Putamen (tissue), 1 donor: ENCODE measurements around the gene EDIL3.
"Not testable (repeated sequence)": the region's sequence is repeated elsewhere in the genome, so short reads cannot be mapped to it uniquely, and the experiment has no call there.

Experiments used
- DNase-seq: peaks from one replicate; pipeline ENCODE4 v3.0.0-alpha.2; 2016; ENCODE audit warnings: low spot score

Gene EDIL3

DNA sequence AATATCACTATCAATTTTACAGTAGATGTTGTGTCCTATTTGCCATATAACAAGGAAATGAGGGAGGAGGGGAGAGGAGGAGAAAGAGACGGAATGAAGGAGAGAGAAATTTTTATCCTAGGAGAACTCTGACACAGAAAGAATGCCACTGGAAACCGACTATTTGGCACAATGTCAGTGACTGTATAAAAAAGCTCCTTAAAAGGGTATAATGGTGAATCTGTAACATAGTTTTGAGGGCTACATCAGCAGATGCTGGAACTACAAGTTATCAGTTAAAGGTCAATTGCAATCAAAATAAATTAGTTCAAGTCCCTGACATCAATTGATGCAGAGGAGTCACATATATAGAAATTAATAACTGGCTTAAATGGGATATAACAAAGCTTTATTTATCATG is 5.7 kb downstream of the EDIL3 start:
- no peak for DNase-seq

- DNase-seq = no peak
Measured at GRCh38 chr5:84378420-84378819, 6.3 kb downstream of the EDIL3 start.

DNA sequence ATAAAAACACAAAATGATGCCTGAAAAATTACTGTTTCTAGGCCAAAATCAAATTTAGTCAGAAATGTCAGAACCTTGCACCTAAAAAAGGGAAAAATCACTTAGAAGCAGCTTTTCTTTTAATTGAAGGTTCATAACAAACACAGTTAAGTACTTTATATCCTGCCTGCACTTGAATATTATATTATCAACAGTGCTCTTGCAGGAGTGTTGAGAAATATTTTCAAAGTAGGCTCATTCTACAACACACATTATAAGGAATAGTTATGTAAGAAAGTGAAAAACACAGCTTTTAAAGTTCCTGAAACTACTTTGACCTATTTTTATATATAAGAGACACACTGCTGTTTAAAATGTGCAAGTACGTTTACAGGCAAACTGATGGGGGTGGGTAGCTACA is 8.3 kb downstream of the EDIL3 start:
- no peak for DNase-seq

- DNase-seq = no peak
Measured at GRCh38 chr5:84374568-84374967, 10.1 kb downstream of the EDIL3 start.

DNA sequence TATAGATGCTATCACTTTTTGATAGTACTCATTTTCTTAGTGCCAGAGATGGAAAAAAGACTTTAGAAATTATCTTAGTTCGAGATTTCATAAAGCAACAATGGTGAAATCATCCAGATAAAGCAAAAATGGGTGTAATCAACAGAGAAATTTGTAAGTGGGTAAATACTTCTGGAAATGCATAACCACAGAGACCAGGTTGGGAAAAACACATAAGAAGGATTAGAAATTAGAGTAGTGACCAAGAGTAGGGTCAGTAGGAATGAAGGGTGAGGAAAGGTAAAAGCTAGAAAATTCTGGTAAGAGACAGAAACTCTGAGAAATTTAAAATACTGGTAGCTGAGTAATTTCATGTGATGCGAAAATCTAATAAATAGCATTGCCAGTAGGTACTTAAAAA is 11.2 kb downstream of the EDIL3 start:
- no peak for DNase-seq

GRCh38 chr5:84372066-84372695 is 12.5 kb downstream of the EDIL3 start:
- no peak for DNase-seq

GRCh38 chr5:84370176-84370575 is 14.5 kb downstream of the EDIL3 start:
- DNase-seq = no peak

GRCh38 chr5:84364043-84364442 is 20.6 kb downstream of the EDIL3 start:
- no peak for DNase-seq

GRCh38 chr5:84362061-84362720 is 22.5 kb downstream of the EDIL3 start:
- DNase-seq = no peak

DNA sequence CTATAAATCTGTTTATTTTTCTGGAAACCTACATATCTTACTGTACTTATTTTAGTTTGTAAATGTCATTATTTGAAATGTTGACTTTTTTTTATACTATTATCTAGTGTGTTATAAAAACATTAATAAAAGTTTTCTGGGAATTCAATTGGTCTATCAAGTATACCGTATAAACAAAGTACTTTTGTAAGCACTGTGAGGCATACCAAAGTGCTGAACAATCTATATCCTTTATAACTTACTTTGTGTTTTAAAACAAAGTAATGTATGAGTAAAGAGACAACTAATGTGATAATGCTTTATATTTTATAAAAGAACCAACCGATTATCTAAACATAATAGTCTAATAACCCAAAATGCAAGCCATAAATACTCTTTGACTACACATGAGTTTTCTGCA is 23.1 kb downstream of the EDIL3 start:
- DNase-seq = no peak

DNA sequence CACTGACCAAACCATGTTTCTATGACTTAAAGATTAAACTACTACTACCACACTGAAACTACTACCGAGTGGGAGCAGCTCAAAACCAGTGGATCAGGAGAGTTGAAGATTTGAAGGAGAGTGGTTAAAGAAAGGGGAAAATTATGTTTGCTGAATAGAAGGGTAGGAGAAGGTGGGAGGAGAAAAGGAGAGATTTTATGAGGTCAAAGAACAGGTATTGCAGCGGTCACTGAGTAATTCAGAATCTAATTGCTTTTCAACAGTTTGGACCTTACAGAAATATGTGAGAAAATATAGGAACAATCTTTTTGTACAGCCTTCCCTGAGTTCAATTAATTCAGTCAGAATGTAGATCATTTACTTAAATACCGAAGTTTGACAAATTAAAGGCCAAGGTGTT is 24.6 kb downstream of the EDIL3 start:
- no peak for DNase-seq

GRCh38 chr5:84354101-84354500 is 30.6 kb downstream of the EDIL3 start:
- DNase-seq = no peak

GRCh38 chr5:84344788-84345187 is 39.9 kb downstream of the EDIL3 start:
- no peak for DNase-seq

DNA sequence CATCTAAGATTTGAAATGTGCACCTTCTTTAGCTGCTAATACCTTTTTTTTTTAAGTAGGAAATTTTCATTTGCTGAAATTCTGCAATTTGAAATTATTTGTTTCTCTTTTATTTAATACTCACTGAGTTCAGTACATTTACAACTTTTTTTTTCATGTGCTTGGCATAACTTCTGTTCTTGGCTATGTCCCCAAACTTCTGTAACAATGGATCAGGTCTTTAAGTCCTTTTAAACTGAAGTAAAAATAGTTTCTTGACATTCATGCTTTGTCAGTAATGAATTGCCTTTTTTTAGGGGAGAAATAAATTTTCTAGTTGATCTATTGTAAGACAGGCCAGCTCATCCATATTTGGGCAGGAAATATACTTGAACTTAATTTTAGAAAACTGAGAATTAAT is 41.5 kb downstream of the EDIL3 start:
- DNase-seq = no peak

DNA sequence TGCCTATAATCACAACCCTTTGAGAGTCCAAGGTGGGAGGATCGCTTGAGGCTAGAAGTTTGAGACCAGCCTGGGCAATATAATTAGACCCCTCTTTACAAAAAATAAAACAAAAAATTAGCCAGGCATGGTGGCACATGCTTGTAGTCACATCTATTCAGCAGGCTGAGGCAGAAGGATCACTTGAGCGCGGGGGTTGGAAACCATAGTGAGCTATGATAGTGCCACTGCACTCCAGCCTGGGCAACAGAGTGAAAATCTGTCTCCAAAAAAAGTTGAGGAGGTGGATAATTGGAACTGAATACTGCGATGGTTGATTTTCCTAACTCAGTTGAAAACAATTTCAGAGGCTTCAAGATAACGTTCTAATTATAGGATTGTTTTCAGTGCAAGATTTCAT is 52.6 kb downstream of the EDIL3 start:
- peak; percentile 7 for DNase-seq

GRCh38 chr5:84327591-84327990 is 57.1 kb downstream of the EDIL3 start:
- no peak for DNase-seq

- no peak for DNase-seq
Measured at GRCh38 chr5:84322646-84323045, 62.0 kb downstream of the EDIL3 start.

DNA sequence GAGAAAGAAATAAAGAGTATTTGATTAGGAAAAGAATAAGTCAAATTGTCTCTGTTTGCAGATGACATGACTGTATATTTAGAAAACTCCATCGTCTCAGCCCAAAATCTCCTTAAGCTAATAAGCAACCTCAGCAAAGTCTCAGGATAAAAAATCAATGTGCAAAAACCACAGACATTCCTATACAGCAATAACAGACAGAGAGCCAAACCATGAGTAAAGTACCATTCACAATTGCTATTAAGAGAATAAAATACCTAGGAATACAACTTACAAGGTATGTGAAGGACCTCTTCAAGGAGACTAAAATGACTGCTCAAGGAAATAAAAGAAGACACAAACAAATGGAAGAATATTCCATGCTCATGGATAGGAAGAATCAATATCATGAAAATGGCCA is 66.9 kb downstream of the EDIL3 start:
- not testable (repeated sequence) for DNase-seq

DNA sequence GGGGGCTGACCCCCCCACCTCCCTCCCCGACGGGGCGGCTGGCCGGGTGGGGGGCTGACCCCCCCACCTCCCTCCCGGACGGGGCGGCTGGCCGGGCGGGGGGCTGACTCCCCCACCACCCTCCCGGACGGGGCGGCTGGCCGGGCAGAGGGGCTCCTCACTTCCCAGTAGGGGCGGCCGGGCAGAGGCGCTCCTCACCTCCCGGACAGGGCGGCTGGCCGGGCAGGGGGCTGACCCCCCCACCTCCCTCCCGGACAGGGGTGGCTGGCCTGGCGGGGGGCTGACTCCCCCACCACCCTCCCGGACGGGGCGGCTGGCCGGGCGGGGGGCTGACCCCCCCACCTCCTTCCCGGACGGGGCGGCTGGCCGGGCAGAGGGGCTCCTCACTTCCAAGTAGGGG is 72.4 kb downstream of the EDIL3 start:
- not testable (repeated sequence) for DNase-seq

- DNase-seq = not testable (repeated sequence)
Measured at GRCh38 chr5:84309850-84310249, 74.8 kb downstream of the EDIL3 start.

DNA sequence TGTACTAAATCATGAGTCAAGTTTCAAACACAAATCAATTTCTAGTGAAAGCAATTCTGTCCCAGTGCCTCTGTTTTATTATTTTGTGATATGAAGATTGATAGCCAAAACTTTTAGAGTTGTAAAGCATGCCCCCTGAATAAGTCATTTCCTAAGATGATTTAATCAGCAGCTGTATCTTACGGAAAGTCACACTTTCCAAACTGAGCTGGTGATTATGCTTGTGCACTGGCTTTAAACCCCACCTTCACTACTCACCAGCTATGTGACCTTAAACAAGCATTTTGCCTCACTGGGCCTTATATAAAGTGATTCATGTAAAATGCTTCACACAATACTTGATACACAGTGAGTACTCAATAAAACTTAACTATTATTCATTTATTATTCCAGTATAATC is 78.1 kb downstream of the EDIL3 start:
- DNase-seq = no peak

GRCh38 chr5:84304599-84304998 is 80.1 kb downstream of the EDIL3 start:
- no peak for DNase-seq

DNA sequence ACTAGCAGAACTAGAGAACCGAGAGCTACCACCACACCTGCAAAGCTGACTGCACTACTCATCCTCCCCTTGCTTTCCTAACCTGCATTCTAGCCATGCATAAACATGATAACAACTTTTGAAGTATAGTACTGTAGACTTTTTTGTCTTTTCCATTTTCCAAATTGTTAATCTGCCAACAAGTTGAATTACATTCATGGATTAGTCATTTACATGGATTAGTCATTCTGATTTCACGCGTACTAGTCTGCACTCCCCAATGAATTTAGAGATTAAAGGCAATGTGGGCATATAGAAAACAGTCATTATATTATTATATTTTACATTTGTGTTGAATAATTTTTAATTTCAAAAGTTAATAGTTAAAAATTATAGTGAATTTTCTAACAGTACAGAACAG is 81.4 kb downstream of the EDIL3 start:
- no peak for DNase-seq

DNA sequence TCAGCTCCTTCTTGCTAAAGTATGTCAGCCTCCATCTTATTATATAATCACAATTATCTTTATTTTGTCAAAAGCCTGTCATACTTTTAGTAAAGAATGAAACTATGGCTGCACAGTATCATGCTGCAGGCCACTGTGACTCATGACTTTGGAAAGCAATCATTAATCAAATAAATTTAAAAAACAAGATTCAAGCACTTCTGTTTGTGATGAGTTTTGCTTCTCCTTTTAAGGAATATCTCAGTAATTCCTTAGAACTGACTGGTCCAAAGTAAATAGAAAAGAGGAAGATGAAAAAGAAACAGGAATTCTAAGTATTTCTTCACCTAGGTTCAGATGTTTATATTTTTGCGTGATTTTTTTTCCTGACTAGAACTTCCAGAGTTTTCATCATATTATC is 83.1 kb downstream of the EDIL3 start:
- no peak for DNase-seq
